ENCODE data around the gene KBTBD4.
"Not testable (repeated sequence)": the region's sequence is repeated elsewhere in the genome, so short reads cannot be mapped to it uniquely, and the experiment has no call there.

Gene KBTBD4

GRCh38 chr11:47558695-47559094 lies 20.1 kb downstream of the KBTBD4 start:
- no peak for DNase-seq

- not testable (repeated sequence) for DNase-seq
These were observed 21.8 kb downstream of the KBTBD4 start for GRCh38 chr11:47557004-47557403.

GRCh38 chr11:47553406-47553743 lies 25.4 kb downstream of the KBTBD4 start:
- no peak for DNase-seq

- DNase-seq = peak; percentile 92 to 94
These were observed 26.0 kb downstream of the KBTBD4 start, which contains the start of gene CELF1 for GRCh38 chr11:47552566-47553405. TSS of gene CELF1 (minus strand) at chr11:47553132. CDS start at chr11:47499523, 53,609 bp downstream.

- DNase-seq = peak; percentile 61 to 69
These were observed 26.7 kb downstream of the KBTBD4 start for GRCh38 chr11:47552056-47552565.

GRCh38 chr11:47551086-47551485 lies 27.7 kb downstream of the KBTBD4 start:
- DNase-seq = peak; percentile 53

DNA sequence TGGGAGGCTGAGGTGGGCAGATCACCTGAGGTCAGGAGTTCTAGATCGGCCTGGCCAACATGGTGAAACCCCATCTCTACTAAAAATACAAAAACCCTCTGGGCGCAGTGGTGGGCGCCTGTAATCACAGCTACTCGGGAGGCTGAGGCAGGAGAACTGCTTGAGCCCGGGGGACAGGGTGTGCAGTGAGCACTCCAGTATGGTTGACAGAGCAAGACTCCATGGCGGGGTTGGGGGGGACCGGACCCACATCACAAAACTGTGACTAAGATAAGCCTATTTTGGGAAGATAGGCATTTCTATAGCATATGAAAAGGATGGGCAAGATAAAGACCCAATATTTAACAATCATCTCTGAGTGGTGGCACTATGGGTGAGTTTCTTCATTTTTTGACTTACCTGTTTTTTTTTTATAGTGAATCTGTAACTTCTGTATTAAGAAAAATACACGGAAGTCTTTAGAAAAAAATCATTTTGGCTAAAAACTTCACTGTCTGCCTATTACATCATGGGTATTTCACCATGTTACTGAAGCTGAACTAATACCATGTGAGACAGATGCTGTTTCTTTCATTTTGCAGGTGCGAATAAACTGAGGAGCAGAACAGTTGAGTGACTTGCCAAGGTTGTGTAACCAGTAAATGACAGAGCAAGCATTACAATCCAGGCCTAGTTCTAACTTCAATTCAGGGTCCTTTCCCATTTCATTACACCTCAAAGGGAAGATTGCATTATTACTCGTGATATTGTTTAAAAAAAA lies 28.3 kb downstream of the KBTBD4 start:
- peak; percentile 39 to 74 for DNase-seq

- not testable (repeated sequence) for DNase-seq
These were observed 32.5 kb downstream of the KBTBD4 start for GRCh38 chr11:47546274-47546673.

DNA sequence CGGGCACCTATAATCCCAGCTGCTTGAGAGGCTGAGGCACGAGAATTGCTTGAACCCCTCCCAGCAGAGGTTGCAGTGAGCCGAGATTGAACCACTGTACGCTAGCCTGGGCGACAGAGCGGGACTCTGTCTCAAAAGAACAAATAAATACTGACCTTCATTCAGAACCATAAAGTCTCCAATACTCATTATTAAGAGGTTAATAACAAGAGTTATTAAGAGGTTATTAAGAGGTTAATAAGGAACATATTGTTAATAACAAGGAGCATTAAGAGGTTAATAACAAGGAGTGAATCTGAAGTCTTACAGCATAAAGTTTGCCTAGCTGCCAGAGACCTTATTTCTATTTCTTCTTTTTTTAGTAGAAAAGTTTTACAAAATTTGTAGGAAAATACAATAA lies 33.5 kb downstream of the KBTBD4 start:
- no peak for DNase-seq

DNA sequence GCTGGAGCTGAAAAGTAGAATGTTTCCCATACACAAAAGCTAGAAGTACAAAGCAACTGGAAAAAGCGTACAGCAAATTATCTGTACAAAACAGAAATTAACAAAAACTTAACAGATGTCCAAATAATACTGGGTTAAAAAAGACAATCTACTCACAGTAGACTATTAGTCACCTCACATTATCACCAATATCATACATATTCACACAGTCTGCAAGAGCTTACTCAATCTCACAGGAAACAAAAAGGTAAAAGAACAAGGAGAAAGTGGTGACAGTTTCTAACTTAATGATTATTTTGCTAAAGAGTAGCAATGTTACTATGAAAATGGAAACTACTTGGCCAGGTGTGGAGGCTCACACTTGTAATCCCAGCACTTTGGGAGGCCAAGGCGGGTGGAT lies 37.7 kb downstream of the KBTBD4 start:
- no peak for DNase-seq

- DNase-seq = no peak
These were observed 39.1 kb downstream of the KBTBD4 start for GRCh38 chr11:47539681-47540039.

GRCh38 chr11:47538741-47539565 lies 39.8 kb downstream of the KBTBD4 start:
- DNase-seq = no peak

DNA sequence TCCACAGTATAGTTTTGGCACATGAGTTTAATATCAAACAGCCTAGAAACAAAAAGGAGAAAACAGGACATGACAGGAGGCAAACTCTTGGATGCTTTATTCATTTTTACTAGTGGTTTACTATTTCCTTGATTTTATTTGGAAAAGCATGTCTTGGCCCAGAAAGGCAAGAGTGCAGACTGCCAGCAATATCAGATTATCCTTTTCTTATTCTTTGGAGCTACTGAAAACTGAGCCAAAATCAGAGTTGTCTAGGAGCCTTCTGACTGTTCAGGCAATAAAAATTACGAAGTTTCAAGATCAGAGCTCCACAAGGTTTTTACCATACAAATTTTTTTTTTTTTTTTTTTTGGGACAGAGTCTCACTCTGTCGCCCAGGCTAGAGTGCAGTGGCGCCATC lies 41.9 kb downstream of the KBTBD4 start:
- DNase-seq = no peak

GRCh38 chr11:47534704-47535251 lies 44.0 kb downstream of the KBTBD4 start:
- no peak for DNase-seq

DNA sequence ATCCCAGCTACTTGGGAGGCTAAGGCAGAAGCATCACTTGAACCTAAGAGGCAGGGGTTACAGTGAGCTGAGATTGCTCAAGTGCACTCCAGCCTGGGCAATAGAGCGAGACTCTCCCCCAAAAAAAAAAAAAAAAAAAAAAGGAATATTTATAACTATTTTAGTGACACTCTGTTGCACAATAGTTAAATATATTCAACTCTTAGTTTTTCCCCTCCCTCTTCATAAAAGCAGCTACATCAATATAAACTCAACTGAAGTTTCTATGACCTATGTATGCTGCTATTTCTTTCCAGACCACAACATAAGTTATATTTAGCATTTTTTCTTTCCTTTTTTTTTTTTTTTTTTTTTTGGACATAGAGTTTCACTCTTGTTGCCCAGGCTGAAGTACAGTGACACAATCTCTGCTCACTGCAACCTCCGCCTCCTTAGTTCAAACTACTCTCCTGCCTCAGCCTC lies 45.0 kb downstream of the KBTBD4 start:
- DNase-seq = peak; percentile 51 to 53

- DNase-seq = peak; percentile 36 to 39
These were observed 46.1 kb downstream of the KBTBD4 start for GRCh38 chr11:47532597-47533213.

DNA sequence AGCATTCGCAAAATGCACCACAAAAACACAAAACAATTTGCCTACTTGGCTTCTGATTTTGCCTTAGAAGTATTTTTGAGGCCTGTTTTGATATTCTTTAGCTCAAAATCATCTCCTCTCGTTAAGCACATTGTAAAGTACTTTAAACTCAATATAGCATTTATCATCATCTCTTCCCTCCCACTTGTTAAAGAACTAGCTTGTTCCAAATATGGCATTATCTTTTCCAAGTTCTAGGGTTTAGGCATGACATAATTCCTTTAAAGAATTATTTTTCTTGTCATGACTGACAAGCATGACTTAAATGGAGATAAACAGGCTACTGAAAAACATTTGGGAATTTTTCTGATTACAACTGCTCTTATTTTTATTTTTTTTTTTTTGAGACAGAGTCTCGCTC lies 47.1 kb downstream of the KBTBD4 start:
- DNase-seq = no peak

GRCh38 chr11:47530721-47531120 lies 48.0 kb downstream of the KBTBD4 start:
- DNase-seq = not testable (repeated sequence)

DNA sequence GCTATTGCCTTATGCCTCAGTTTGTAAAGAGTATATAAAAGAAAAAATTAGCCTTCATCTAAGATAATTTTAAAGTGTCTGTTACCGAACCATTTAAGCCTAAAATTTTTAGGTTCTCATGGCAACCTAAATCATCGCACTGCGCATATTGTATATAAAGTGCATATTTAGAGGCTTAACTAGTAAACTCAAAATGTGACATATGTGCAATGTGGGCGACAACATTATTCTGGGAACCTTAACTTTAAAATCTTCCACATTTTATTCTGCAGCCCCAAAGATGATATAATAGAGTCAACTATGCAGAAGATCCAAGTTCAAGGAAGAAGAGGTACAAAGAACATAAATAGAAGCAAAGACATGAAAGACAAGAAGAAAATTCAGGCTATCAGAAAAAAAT lies 48.8 kb downstream of the KBTBD4 start:
- no peak for DNase-seq

- no peak for DNase-seq
These were observed 51.6 kb downstream of the KBTBD4 start for GRCh38 chr11:47527186-47527585.

DNA sequence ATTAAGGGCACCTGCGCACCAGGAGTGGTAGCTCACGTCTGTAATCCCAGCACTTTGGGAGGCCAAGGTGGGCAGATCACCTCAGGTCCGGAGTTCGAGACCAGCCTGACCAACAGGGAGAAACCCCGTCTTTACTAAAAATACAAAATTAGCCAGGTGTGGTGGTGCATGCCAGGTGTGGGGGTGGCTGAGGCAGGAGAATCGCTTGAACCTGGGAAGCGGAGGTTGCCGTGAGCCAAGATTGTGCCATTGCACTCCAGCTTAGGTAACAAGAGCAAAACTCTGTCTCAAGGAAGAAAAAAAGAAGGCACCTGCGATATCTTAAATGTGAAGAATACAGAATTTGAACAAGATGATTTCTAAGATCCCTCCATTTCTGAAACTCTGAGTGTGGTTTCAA lies 52.7 kb downstream of the KBTBD4 start:
- not testable (repeated sequence) for DNase-seq
